HEK293 (cell line): Measurements from ENCODE around the gene FZR1.

Experiments used
- CTCF ChIA-PET: fragments of 350-600 bp; formaldehyde crosslinking; extraction: SDS; loops from one replicate; lab custom pipeline; 2021; ENCODE audit warnings: antibody characterized with exemption; lab: Yijun Ruan, JAX
- POLR2A ChIA-PET: fragments of 300-600 bp; formaldehyde crosslinking; extraction: SDS; loops from one replicate; lab custom pipeline; 2020; ENCODE audit warnings: antibody characterized with exemption, inconsistent platforms; lab: Yijun Ruan, JAX
- H3K27ac ChIP-seq: fragments of 200-500 bp; sonication (Bioruptor generic); 2 replicates; pipeline ENCODE4 v1.5.1; 2014; ENCODE audit warnings: low read depth, low read length, control low read depth, inconsistent platforms; ENCODE audit errors: extremely low read depth
- H3K36me3 ChIP-seq, 2 experiments: fragments of 200-500 bp in 1 of 2; sonication (Bioruptor generic) in 1 of 2; 1 replicate in 1 of 2; 2 replicates in 1 of 2; pipeline ENCODE4 v1.5.1; 2014 to 2017; ENCODE audit warnings: inconsistent platforms in 2 of 2, low read length in 2 of 2; ENCODE audit not compliant: control insufficient read depth in 2 of 2, insufficient read depth in 1 of 2
- H3K4me1 ChIP-seq: fragments of 200-500 bp; sonication (Bioruptor generic); 2 replicates; pipeline ENCODE4 v1.5.1; 2014; ENCODE audit warnings: mild to moderate bottlenecking, low read length, inconsistent platforms; ENCODE audit not compliant: control insufficient read depth, insufficient read depth
- H3K4me3 ChIP-seq: 2 replicates; pipeline ENCODE4 v1.5.1; 2011; ENCODE audit warnings: low read depth, mild to moderate bottlenecking, control low read depth, low read length, moderate library complexity
- H3K9me3 ChIP-seq: fragments of 200-500 bp; sonication (Bioruptor generic); 2 replicates; pipeline ENCODE4 v1.5.1; 2014; ENCODE audit warnings: low read depth, low read length, inconsistent platforms; ENCODE audit not compliant: control insufficient read depth, insufficient read depth
- ATF2 ChIP-seq: fragments of 450-650 bp; formaldehyde crosslinking; IDR thresholded peaks from 2 replicates; pipeline ENCODE4 v1.5.1; 2016; ENCODE audit warnings: missing biosample characterization, missing genetic modification characterization, low read depth
- BCL11A ChIP-seq: fragments of 450-650 bp; formaldehyde crosslinking; IDR thresholded peaks from 2 replicates; pipeline ENCODE4 v1.5.1; 2016; ENCODE audit warnings: low read depth, missing biosample characterization, missing genetic modification characterization
- GLI4 ChIP-seq: fragments of 450-650 bp; formaldehyde crosslinking; IDR thresholded peaks from 2 replicates; pipeline ENCODE4 v1.5.1; 2016; ENCODE audit warnings: missing biosample characterization, missing genetic modification characterization
- GLIS1 ChIP-seq: fragments of 450-650 bp; formaldehyde crosslinking; IDR thresholded peaks from 2 replicates; pipeline ENCODE4 v1.5.1; 2016; ENCODE audit warnings: missing biosample characterization, missing genetic modification characterization
- KLF8 ChIP-seq: fragments of 450-650 bp; formaldehyde crosslinking; IDR thresholded peaks from 2 replicates; pipeline ENCODE4 v1.5.1; 2016; ENCODE audit warnings: missing biosample characterization, missing genetic modification characterization
- MYNN ChIP-seq: fragments of 450-650 bp; formaldehyde crosslinking; IDR thresholded peaks from 2 replicates; pipeline ENCODE4 v1.5.1; 2016; ENCODE audit warnings: missing biosample characterization, missing genetic modification characterization, borderline replicate concordance
- TRIM28 ChIP-seq: IDR thresholded peaks from 2 replicates; pipeline ENCODE4 v1.6.1; 2011; ENCODE audit warnings: low read length, control low read depth, borderline replicate concordance
- YY1 ChIP-seq: fragments of 450-650 bp; formaldehyde crosslinking; IDR thresholded peaks from 2 replicates; pipeline ENCODE4 v1.5.1; 2018; ENCODE audit warnings: missing biosample characterization, missing genetic modification characterization
- ZBTB20 ChIP-seq: fragments of 450-650 bp; formaldehyde crosslinking; IDR thresholded peaks from 2 replicates; pipeline ENCODE4 v1.5.1; 2016; ENCODE audit warnings: missing biosample characterization, missing genetic modification characterization
- ZBTB44 ChIP-seq: fragments of 450-650 bp; IDR thresholded peaks from 2 replicates; pipeline ENCODE4 v1.5.1; 2018; ENCODE audit warnings: missing biosample characterization, mild to moderate bottlenecking, missing genetic modification characterization
- ZBTB49 ChIP-seq: fragments of 450-650 bp; formaldehyde crosslinking; IDR thresholded peaks from 2 replicates; pipeline ENCODE4 v1.5.1; 2016; ENCODE audit warnings: missing biosample characterization, missing genetic modification characterization, low read depth
- ZFP3 ChIP-seq: fragments of 450-650 bp; formaldehyde crosslinking; IDR thresholded peaks from 2 replicates; pipeline ENCODE4 v1.5.1; 2016; ENCODE audit warnings: low read depth, missing biosample characterization, missing genetic modification characterization
- ZFP37 ChIP-seq: fragments of 450-650 bp; formaldehyde crosslinking; IDR thresholded peaks from 2 replicates; pipeline ENCODE4 v1.5.1; 2016; ENCODE audit warnings: missing biosample characterization, missing genetic modification characterization
- ZNF146 ChIP-seq: fragments of 450-650 bp; formaldehyde crosslinking; IDR thresholded peaks from 2 replicates; pipeline ENCODE4 v1.5.1; 2016; ENCODE audit warnings: missing biosample characterization, missing genetic modification characterization
- ZNF157 ChIP-seq: fragments of 450-650 bp; formaldehyde crosslinking; IDR thresholded peaks from 2 replicates; pipeline ENCODE4 v1.5.1; 2016; ENCODE audit warnings: missing biosample characterization, missing genetic modification characterization
- ZNF202 ChIP-seq: fragments of 450-650 bp; formaldehyde crosslinking; IDR thresholded peaks from 2 replicates; pipeline ENCODE4 v1.5.1; 2016; ENCODE audit warnings: missing biosample characterization, missing genetic modification characterization, borderline replicate concordance
- ZNF239 ChIP-seq: fragments of 450-650 bp; formaldehyde crosslinking; IDR thresholded peaks from 2 replicates; pipeline ENCODE4 v1.5.1; 2016; ENCODE audit warnings: missing biosample characterization, missing genetic modification characterization
- ZNF302 ChIP-seq: fragments of 450-650 bp; formaldehyde crosslinking; IDR thresholded peaks from 2 replicates; pipeline ENCODE4 v1.5.1; 2016; ENCODE audit warnings: missing biosample characterization, missing genetic modification characterization, low read depth
- ZNF366 ChIP-seq: fragments of 450-650 bp; formaldehyde crosslinking; conservative IDR thresholded peaks from 2 replicates; pipeline ENCODE4 v1.5.1; 2016; ENCODE audit warnings: missing biosample characterization, missing genetic modification characterization
- ZNF426 ChIP-seq: fragments of 450-650 bp; formaldehyde crosslinking; IDR thresholded peaks from 2 replicates; pipeline ENCODE4 v1.5.1; 2017; ENCODE audit warnings: missing biosample characterization, missing genetic modification characterization, mild to moderate bottlenecking, inconsistent platforms, moderate library complexity
- ZNF488 ChIP-seq: fragments of 450-650 bp; formaldehyde crosslinking; IDR thresholded peaks from 2 replicates; pipeline ENCODE4 v1.5.1; 2016; ENCODE audit warnings: missing biosample characterization, missing genetic modification characterization
- ZNF518A ChIP-seq: fragments of 450-650 bp; formaldehyde crosslinking; conservative IDR thresholded peaks from 2 replicates; pipeline ENCODE4 v1.5.1; 2016; ENCODE audit warnings: low read depth, missing biosample characterization, missing genetic modification characterization
- ZNF664 ChIP-seq: fragments of 450-650 bp; formaldehyde crosslinking; IDR thresholded peaks from 2 replicates; pipeline ENCODE4 v1.5.1; 2016; ENCODE audit warnings: missing biosample characterization, missing genetic modification characterization
- ZNF701 ChIP-seq: fragments of 450-650 bp; formaldehyde crosslinking; IDR thresholded peaks from 2 replicates; pipeline ENCODE4 v1.5.1; 2016; ENCODE audit warnings: missing biosample characterization, missing genetic modification characterization
- ZSCAN30 ChIP-seq: fragments of 450-650 bp; IDR thresholded peaks from 2 replicates; pipeline ENCODE4 v1.5.1; 2018; ENCODE audit warnings: missing biosample characterization, mild to moderate bottlenecking, missing genetic modification characterization, moderate library complexity

FZR1 gene

GRCh38 chr19:3518659-3519058, 12.5 kb downstream of the FZR1 start:
- ChIA-PET POLR2A (no interaction called here), CTCF (interaction anchor here (0.6 kb wide), 1 partner anchor 211 kb away, joined by 4 read pairs; no protein-coding TSS in a partner anchor)
- no peak overlapping the region for H3K27ac ChIP-seq
- H3K4me1 ChIP-seq, result peaks cover 4% of the 10 kb centered on the region; the same call in 1 of the 2 replicates
- H3K36me3 ChIP-seq, result peaks cover 5 to 72% of the 10 kb centered on the region in 2 experiments; a peak in 1 of 3 replicates
- TF ChIP-seq ZNF239 (tag by site-specific recombination) (no peak), ZSCAN30 (tag by site-specific recombination) (no peak), KLF8 (tag by site-specific recombination) (no peak), BCL11A (tag by site-specific recombination) (no peak), ZNF202 (no peak), ZNF302 (tag by site-specific recombination) (no peak), ZNF426 (tag by site-specific recombination) (no peak), ZFP3 (tag by site-specific recombination) (no peak), ZNF157 (tag by site-specific recombination) (no peak), ZNF366 (tag by site-specific recombination) (no peak), ZNF518A (tag by site-specific recombination) (no peak), ZNF146 (no peak), TRIM28 (no peak), GLIS1 (no peak), MYNN (tag by site-specific recombination) (no peak), YY1 (no peak), ZNF664 (no peak)
- no peak overlapping the region for H3K4me3 ChIP-seq
- H3K9me3 ChIP-seq, result no peaks in the 10 kb centered on the region

- H3K9me3 ChIP-seq, result no peaks in the 10 kb centered on the region
- ChIA-PET POLR2A (no interaction called here), CTCF (interaction anchor here (0.6 kb wide), 1 partner anchor 56 kb away, joined by 3 read pairs; no protein-coding TSS in a partner anchor)
- H3K36me3 ChIP-seq, result peaks cover 5 to 73% of the 10 kb centered on the region in 2 experiments; a peak in 1 of 3 replicates
- H3K27ac ChIP-seq, result no peak overlapping the region
- H3K4me1 ChIP-seq, result peaks cover 4% of the 10 kb centered on the region; the same call in 1 of the 2 replicates
- H3K4me3 ChIP-seq, result no peak overlapping the region
- no peak for TF ChIP-seq ZBTB49 (tag by site-specific recombination)
- no peak for TF ChIP-seq ZBTB44 (tag by site-specific recombination)
- no peak for TF ChIP-seq ZFP37 (tag by site-specific recombination)
- TF ChIP-seq ZNF701 (tag by site-specific recombination), result no peak
- no peak for TF ChIP-seq ZNF488 (tag by site-specific recombination)
- TF ChIP-seq ZBTB20 (tag by site-specific recombination), result no peak
- TF ChIP-seq GLI4 (tag by site-specific recombination), result no peak
- no peak for TF ChIP-seq ATF2 (tag by site-specific recombination)
These were observed 13.0 kb downstream of the FZR1 start for GRCh38 chr19:3519126-3519525.
